GM10847 (cell line): ENCODE data around the gene BEGAIN.

Experiments
- POLR2A ChIP-seq: IDR thresholded peaks from 2 replicates; pipeline ENCODE4 v1.6.1; 2011; ENCODE audit not compliant: insufficient read length; ENCODE audit errors: extremely low read depth

BEGAIN gene

GRCh38 chr14:100593751-100594624 is 6.8 kb upstream of the BEGAIN start:
- no peak for TF ChIP-seq POLR2A

- no peak for TF ChIP-seq POLR2A
Observed at GRCh38 chr14:100592972-100593371, 5.8 kb upstream of the BEGAIN start.

- TF ChIP-seq POLR2A: no peak
Observed at GRCh38 chr14:100592461-100592891, 5.3 kb upstream of the BEGAIN start.

GRCh38 chr14:100591453-100592371 is 4.5 kb upstream of the BEGAIN start:
- no peak for TF ChIP-seq POLR2A

- TF ChIP-seq POLR2A: no peak
Observed at GRCh38 chr14:100590726-100591452, 3.7 kb upstream of the BEGAIN start.

GRCh38 chr14:100589760-100590469 is 2.7 kb upstream of the BEGAIN start:
- TF ChIP-seq POLR2A: no peak

- no peak for TF ChIP-seq POLR2A
Observed at GRCh38 chr14:100589071-100589759, 2.0 kb upstream of the BEGAIN start.

GRCh38 chr14:100588671-100589070 is 1.5 kb upstream of the BEGAIN start:
- no peak for TF ChIP-seq POLR2A

- no peak for TF ChIP-seq POLR2A
Observed at GRCh38 chr14:100587763-100588411, 670 bp upstream of the BEGAIN start.

GRCh38 chr14:100586403-100587085 is 673 bp downstream of the BEGAIN start:
- no peak for TF ChIP-seq POLR2A

GRCh38 chr14:100586153-100586402 is 1.1 kb downstream of the BEGAIN start:
- no peak for TF ChIP-seq POLR2A

GRCh38 chr14:100585448-100586152 is 1.6 kb downstream of the BEGAIN start:
- TF ChIP-seq POLR2A: no peak
